T-helper 2 cell treated with Interferon-gamma antibody and Interleukin-4, amounts not matched to agents 5 μg/mL and 100 μg/mL, for 36 hours (primary cell): ENCODE data around the gene ATP1A1.
A peak's percentile ranks its signal among the peaks of the same experiment; 100 is the strongest.

Experiments
- DNase-seq: peaks from one replicate; pipeline ENCODE4 v3.0.0; 2021; ENCODE audit warnings: low spot score
- H3K27ac Mint-ChIP-seq: one replicate; pipeline ENCODE4 v1.8.0; 2021; ENCODE audit warnings: mild to moderate bottlenecking, mixed read lengths
- H3K27me3 Mint-ChIP-seq: one replicate; pipeline ENCODE4 v1.8.0; 2021; ENCODE audit warnings: low read depth, mixed read lengths
- H3K36me3 Mint-ChIP-seq: one replicate; pipeline ENCODE4 v1.8.0; 2021; ENCODE audit warnings: low read depth, mixed read lengths
- H3K4me1 Mint-ChIP-seq: one replicate; pipeline ENCODE4 v1.8.0; 2021; ENCODE audit warnings: low read depth, mixed read lengths
- H3K4me3 Mint-ChIP-seq: one replicate; pipeline ENCODE4 v1.8.0; 2022; ENCODE audit warnings: mild to moderate bottlenecking, moderate library complexity, mixed read lengths
- H3K9me3 Mint-ChIP-seq: one replicate; pipeline ENCODE4 v1.8.0; 2021; ENCODE audit warnings: mixed read lengths

ATP1A1 gene

GRCh38 chr1:116372651-116373430, at the start of gene ATP1A1:
ATP1A1 (plus strand) TSS chr1:116373244; CDS start chr1:116373512, 268 bp downstream.
- Mint-ChIP-seq H3K27me3 (peaks cover 33% of the 10 kb centered on the region), H3K9me3 (no peaks in the 10 kb centered on the region), H3K4me3 (peak within 1 kb of the TSS; percentile 98), H3K27ac (peak within 1 kb of the TSS; percentile 95), H3K36me3 (peaks cover 8% of the 10 kb centered on the region), H3K4me1 (peaks cover 27% of the 10 kb centered on the region)
- DNase-seq = peak; percentile 96

DNA sequence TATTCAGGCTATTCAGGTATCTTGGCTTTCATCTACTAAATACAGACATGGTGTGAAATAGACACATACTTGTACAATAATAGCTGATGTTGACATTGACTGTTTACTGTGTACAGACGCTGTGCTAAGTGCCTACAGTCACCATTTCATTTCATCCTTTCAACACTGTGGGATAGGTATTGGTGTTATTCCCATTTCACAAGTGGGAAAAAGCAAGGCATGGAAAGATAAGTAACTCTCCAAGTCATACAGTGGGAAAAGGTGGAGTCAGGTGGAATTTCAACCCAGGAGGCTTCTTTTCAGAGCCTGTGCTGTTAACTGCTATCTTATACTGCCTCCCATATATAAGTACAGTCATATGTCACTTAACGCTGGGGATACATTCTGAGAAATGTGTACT, 49.6 kb upstream of the ATP1A1 start:
- no peaks in the 10 kb centered on the region for H3K36me3 Mint-ChIP-seq

GRCh38 chr1:116324411-116324810, 48.6 kb upstream of the ATP1A1 start:
- peak overlapping the region; percentile 9 for H3K4me3 Mint-ChIP-seq
- no peaks in the 10 kb centered on the region for H3K36me3 Mint-ChIP-seq
- H3K27ac Mint-ChIP-seq = peak overlapping the region; percentile 7
- no peak for DNase-seq
- peaks cover 40% of the 10 kb centered on the region for H3K4me1 Mint-ChIP-seq
- H3K27me3 Mint-ChIP-seq = no peaks in the 10 kb centered on the region
- no peaks in the 10 kb centered on the region for H3K9me3 Mint-ChIP-seq

More for the DNA sequence above, 49.6 kb upstream of the ATP1A1 start:
- Mint-ChIP-seq H3K4me1 (peaks cover 40% of the 10 kb centered on the region), H3K27me3 (no peaks in the 10 kb centered on the region), H3K9me3 (no peaks in the 10 kb centered on the region), H3K27ac (no peak overlapping the region), H3K4me3 (no peak overlapping the region)
- DNase-seq = no peak

DNA sequence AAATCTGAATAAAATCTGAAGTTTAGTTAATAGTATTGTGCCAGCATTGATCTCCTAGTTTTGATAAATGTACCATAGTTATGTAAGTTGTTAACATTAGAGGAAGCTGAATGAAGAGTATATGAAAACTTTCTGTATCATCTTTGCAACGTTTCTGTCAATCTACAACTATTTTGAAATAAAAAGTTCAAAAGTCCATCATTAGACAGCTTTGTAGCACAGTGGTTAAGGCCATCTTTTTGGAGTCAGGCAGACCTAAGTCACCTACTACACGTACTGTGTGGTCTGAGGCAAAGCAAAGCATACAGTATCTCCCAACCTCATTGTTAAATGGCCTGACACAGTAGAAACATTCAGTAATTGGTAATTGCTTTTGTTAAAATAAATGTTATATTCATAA, 47.9 kb upstream of the ATP1A1 start:
- Mint-ChIP-seq H3K36me3 (no peaks in the 10 kb centered on the region), H3K9me3 (no peaks in the 10 kb centered on the region), H3K27me3 (no peaks in the 10 kb centered on the region), H3K4me1 (peaks cover 40% of the 10 kb centered on the region), H3K4me3 (peak overlapping the region; percentile 9), H3K27ac (peak overlapping the region; percentile 7)
- DNase-seq = no peak

GRCh38 chr1:116325922-116326321, 47.1 kb upstream of the ATP1A1 start:
- H3K4me3 Mint-ChIP-seq = peak overlapping the region; percentile 61
- no peaks in the 10 kb centered on the region for H3K27me3 Mint-ChIP-seq
- peak overlapping the region; percentile 95 for H3K27ac Mint-ChIP-seq
- peak; percentile 7 for DNase-seq
- H3K9me3 Mint-ChIP-seq = no peaks in the 10 kb centered on the region
- no peaks in the 10 kb centered on the region for H3K36me3 Mint-ChIP-seq
- peaks cover 40% of the 10 kb centered on the region for H3K4me1 Mint-ChIP-seq

DNA sequence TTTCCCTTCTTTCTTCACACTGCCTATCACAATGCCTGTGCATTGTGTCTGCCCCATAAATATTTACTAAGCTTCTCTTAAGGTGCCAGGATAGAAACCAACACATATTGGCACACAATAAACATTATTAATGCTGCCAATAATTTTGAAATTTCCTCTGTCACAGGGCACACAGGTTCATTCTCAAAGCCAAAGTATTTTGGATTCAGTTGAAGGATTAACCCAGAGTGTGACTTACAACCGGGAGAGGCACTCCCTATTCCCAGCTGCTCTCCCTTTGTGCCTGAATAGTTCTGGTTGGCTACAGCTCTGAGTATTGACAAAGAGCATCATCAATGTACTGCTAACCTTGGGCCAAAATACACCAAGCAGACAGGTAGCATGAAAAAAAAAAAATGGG, 46.6 kb upstream of the ATP1A1 start:
- no peak for DNase-seq
- Mint-ChIP-seq H3K4me1 (peaks cover 35% of the 10 kb centered on the region), H3K4me3 (peak overlapping the region; percentile 61), H3K36me3 (no peaks in the 10 kb centered on the region), H3K27me3 (no peaks in the 10 kb centered on the region), H3K9me3 (no peaks in the 10 kb centered on the region), H3K27ac (peak overlapping the region; percentile 95)

- Mint-ChIP-seq H3K9me3 (no peaks in the 10 kb centered on the region), H3K27me3 (no peaks in the 10 kb centered on the region), H3K4me3 (no peak overlapping the region), H3K4me1 (peaks cover 23% of the 10 kb centered on the region), H3K27ac (no peak overlapping the region), H3K36me3 (no peaks in the 10 kb centered on the region)
- no peak for DNase-seq
Measured at GRCh38 chr1:116328671-116329070, 44.4 kb upstream of the ATP1A1 start.

DNA sequence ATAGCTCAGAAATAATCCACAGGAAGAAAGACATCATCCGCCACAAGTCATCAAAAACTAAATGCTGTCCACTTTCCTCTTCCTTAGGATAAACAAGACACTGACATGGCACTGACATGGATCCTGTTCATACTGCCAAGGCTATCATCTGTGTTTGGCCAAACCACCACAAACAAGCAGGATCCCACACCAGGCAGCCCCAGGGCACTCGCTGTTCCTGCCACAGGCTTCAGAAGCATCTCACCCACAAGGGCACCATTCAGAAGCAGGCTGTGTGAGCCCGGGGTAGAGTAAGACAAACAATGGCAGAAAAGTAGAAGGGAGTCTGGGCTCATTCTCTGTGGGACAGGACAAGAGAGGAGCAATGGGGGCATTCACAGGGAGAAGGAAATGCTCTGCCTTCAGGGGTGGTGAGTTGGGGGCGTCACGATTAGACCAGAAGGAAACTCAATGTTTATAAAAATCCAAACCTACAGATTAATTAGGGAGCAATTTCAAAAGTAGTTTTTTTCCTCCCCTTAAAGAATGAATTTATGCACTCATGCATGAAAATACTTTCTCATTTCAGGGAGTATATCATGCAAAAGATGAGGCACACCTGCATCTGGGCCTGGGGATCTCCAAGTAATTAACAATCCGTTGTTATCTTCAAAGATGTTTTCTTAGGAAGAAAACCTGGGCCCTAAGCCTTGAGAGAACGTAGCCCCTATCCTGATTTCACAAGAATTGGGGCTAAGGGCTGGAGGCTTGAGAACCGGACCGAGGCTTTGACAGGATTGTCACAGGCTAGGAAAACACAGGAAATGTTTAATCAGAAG, 43.3 kb upstream of the ATP1A1 start:
- peaks cover 20% of the 10 kb centered on the region for H3K4me1 Mint-ChIP-seq
- no peaks in the 10 kb centered on the region for H3K36me3 Mint-ChIP-seq
- H3K9me3 Mint-ChIP-seq = no peaks in the 10 kb centered on the region
- DNase-seq = no peak
- H3K27me3 Mint-ChIP-seq = peaks cover 2% of the 10 kb centered on the region
- H3K4me3 Mint-ChIP-seq = no peak overlapping the region
- no peak overlapping the region for H3K27ac Mint-ChIP-seq

- H3K27ac Mint-ChIP-seq = no peak overlapping the region
- no peak overlapping the region for H3K4me3 Mint-ChIP-seq
- peaks cover 14% of the 10 kb centered on the region for H3K4me1 Mint-ChIP-seq
- peaks cover 2% of the 10 kb centered on the region for H3K27me3 Mint-ChIP-seq
- no peaks in the 10 kb centered on the region for H3K36me3 Mint-ChIP-seq
- H3K9me3 Mint-ChIP-seq = no peaks in the 10 kb centered on the region
- DNase-seq = no peak
Measured at GRCh38 chr1:116330342-116330652, 42.7 kb upstream of the ATP1A1 start.

- peaks cover 9% of the 10 kb centered on the region for H3K4me1 Mint-ChIP-seq
- no peaks in the 10 kb centered on the region for H3K36me3 Mint-ChIP-seq
- no peak overlapping the region for H3K27ac Mint-ChIP-seq
- H3K9me3 Mint-ChIP-seq = no peaks in the 10 kb centered on the region
- no peak overlapping the region for H3K4me3 Mint-ChIP-seq
- DNase-seq = no peak
- H3K27me3 Mint-ChIP-seq = peaks cover 2% of the 10 kb centered on the region
Measured at GRCh38 chr1:116330846-116331245, 42.2 kb upstream of the ATP1A1 start.

DNA sequence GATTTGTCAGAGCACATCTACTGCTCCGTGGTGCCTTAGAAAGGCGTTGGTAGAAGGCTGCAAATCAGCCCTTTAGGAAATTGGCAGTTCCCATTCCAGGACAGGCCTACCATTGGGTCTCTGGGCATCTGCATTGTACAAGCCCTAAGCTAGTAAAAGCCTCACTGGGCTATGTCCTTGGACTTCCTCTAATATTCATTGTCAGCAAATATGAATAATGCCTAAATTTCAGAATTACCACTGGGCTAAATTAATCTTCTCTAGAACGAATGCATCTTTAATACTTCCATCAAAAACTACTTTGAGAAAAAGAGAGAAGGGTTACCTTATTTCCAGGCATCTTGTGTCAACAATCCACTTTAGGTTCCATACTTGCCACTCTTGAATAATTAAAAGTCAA, 41.5 kb upstream of the ATP1A1 start:
- no peak for DNase-seq
- peaks cover 3% of the 10 kb centered on the region for H3K4me1 Mint-ChIP-seq
- no peak overlapping the region for H3K27ac Mint-ChIP-seq
- no peak overlapping the region for H3K4me3 Mint-ChIP-seq
- H3K36me3 Mint-ChIP-seq = no peaks in the 10 kb centered on the region
- peaks cover 2% of the 10 kb centered on the region for H3K27me3 Mint-ChIP-seq
- H3K9me3 Mint-ChIP-seq = no peaks in the 10 kb centered on the region

- Mint-ChIP-seq H3K36me3 (no peaks in the 10 kb centered on the region), H3K4me1 (no peaks in the 10 kb centered on the region), H3K27ac (no peak overlapping the region), H3K4me3 (no peak overlapping the region), H3K9me3 (no peaks in the 10 kb centered on the region), H3K27me3 (peaks cover 7% of the 10 kb centered on the region)
- no peak for DNase-seq
Measured at GRCh38 chr1:116332451-116332850, 40.6 kb upstream of the ATP1A1 start.

GRCh38 chr1:116333171-116334014, 39.7 kb upstream of the ATP1A1 start:
- Mint-ChIP-seq H3K4me3 (no peak overlapping the region), H3K9me3 (no peaks in the 10 kb centered on the region), H3K4me1 (no peaks in the 10 kb centered on the region), H3K27me3 (peaks cover 13% of the 10 kb centered on the region), H3K27ac (no peak overlapping the region), H3K36me3 (no peaks in the 10 kb centered on the region)
- DNase-seq = no peak
